ENCODE data around the gene ITGA1. TPM values are rescaled to one million over a fixed set of nuclear protein-coding genes. Genes with fewer than 3 reads are reported as not detected.
A peak's percentile ranks its signal among the peaks of the same experiment; 100 is the strongest.

ITGA1 gene
- total and polyA plus RNA-seq, 2 donors (not counting 1 experiment from before 2014, with no cell fraction given): 12.6 to 115 TPM

DNA sequence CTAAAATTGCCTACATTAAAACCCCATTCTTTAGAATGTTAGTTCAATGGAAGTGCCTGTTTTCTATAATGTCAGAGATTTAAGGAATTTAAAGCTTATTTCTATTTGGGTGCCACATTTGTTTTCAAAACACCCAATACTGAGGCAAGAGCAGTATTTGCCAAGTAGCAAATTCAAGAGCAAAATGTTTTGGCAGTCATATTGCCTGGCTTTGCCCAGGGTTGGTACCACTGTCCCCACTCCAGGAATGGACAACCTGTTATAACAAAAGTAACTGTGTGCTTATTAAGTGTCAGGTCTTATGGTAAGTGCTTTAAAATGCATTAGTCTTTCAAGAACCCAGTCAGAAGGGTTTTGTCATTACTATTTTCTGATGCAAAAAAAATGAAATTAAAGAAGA is 19.3 kb downstream of the ITGA1 start:
- Histone ChIP-seq H3K79me2 (ENCODE audit: control insufficient read depth, insufficient read depth, low read length) (peaks cover 58% of the 10 kb centered on the region), H3K4me3 (replicated peaks in 1 of 4; ENCODE audit: control extremely low read depth in 1 of 4, insufficient read depth in 1 of 4, low read depth in 3 of 4, low read length in 4 of 4) (no peak overlapping the region), H3K9me3 (ENCODE audit: control insufficient read depth, insufficient read depth, low read depth, low read length) (no peaks in the 10 kb centered on the region), H4K20me1 (ENCODE audit: control insufficient read depth, extremely low read depth, insufficient read depth, low read length) (peaks cover 2% of the 10 kb centered on the region), H3K27ac (ENCODE audit: insufficient read depth, low read length) (no peak overlapping the region), H3K4me1 (ENCODE audit: control insufficient read depth, extremely low read depth, insufficient read depth, low read length) (peaks cover 23% of the 10 kb centered on the region), H2AFZ (ENCODE audit: low read length) (no peak overlapping the region), H3K36me3 (ENCODE audit: control insufficient read depth, insufficient read depth, low read length) (no peaks in the 10 kb centered on the region), H3K4me2 (ENCODE audit: extremely low read depth, insufficient read depth, low read length) (no peak overlapping the region), H3K27me3 (ENCODE audit: control insufficient read depth, insufficient read depth, low read length) (no peaks in the 10 kb centered on the region), H3K9ac (ENCODE audit: insufficient read depth, low read length) (no peak overlapping the region)
- TF ChIP-seq, protein P1, sequence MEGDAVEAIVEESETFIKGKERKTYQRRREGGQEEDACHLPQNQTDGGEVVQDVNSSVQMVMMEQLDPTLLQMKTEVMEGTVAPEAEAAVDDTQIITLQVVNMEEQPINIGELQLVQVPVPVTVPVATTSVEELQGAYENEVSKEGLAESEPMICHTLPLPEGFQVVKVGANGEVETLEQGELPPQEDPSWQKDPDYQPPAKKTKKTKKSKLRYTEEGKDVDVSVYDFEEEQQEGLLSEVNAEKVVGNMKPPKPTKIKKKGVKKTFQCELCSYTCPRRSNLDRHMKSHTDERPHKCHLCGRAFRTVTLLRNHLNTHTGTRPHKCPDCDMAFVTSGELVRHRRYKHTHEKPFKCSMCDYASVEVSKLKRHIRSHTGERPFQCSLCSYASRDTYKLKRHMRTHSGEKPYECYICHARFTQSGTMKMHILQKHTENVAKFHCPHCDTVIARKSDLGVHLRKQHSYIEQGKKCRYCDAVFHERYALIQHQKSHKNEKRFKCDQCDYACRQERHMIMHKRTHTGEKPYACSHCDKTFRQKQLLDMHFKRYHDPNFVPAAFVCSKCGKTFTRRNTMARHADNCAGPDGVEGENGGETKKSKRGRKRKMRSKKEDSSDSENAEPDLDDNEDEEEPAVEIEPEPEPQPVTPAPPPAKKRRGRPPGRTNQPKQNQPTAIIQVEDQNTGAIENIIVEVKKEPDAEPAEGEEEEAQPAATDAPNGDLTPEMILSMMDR (conservative IDR thresholded peaks at IDR 0.05 in 1 of 2, IDR thresholded peaks at IDR 0.05 in 1 of 2; ENCODE audit: low read depth in 1 of 2, low read length in 2 of 2): no peak
- TF ChIP-seq EZH2 (IDR thresholded peaks at IDR 0.05; ENCODE audit: low read length, missing control alignments): no peak
- DNase-seq (ENCODE audit: low read depth in 2 of 2): no peak

DNA sequence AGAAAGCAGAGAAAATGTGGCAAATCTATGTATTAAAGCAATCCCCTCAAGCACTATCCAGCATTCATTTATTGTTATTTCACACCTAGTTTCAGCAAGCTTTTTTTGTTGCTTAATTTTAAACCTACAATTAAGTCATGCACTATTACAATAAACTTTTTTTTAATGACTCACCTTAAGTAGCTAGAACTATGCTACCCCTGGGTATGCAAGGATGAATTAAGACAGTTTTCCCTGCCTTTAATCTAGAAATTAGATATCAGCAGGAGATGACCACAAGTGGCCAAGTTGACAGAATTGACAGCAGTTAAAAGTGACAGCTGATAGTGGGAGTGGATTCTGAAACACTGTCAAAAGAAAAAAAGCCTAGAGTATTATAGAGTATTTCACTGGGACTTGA is 20.0 kb downstream of the ITGA1 start:
- Histone ChIP-seq H3K9ac (ENCODE audit: insufficient read depth, low read length) (no peak overlapping the region), H3K4me1 (ENCODE audit: control insufficient read depth, extremely low read depth, insufficient read depth, low read length) (peaks cover 23% of the 10 kb centered on the region)

DNA sequence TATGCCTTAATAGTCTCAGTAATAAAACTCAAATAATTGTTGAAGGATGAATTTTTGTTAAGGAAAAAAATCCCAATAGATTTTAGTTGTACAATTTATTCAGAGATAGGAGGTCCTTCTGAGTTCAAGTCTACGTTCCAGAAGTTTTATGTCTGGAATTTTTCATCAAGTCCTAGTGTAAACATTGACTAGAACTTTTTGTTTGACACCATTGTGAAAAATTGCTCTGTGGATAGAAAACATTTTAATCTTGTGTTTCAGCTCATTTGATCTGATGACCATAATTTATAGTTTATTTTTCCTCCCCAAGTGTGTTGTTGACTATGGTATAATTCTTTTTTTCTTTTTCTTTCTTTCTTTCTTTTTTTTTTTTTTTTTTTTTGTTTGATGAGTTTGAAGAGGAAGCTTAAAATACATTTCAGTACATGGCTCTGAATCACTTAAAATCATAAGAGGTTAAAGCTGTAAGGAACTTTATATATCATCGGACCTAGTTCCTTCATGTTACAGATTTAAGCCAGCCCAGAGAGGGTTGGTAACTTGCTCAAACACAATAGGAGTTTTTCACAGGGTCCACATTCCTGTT is 20.7 kb downstream of the ITGA1 start:
- TF ChIP-seq, protein P1 (conservative IDR thresholded peaks at IDR 0.05 in 1 of 2, IDR thresholded peaks at IDR 0.05 in 1 of 2; ENCODE audit: low read depth in 1 of 2, low read length in 2 of 2): no peak
- TF ChIP-seq EZH2 (IDR thresholded peaks at IDR 0.05; ENCODE audit: low read length, missing control alignments): no peak
- peaks cover 2% of the 10 kb centered on the region for H4K20me1 ChIP-seq (ENCODE audit: control insufficient read depth, extremely low read depth, insufficient read depth, low read length)
- H2AFZ ChIP-seq (ENCODE audit: low read length): no peak overlapping the region
- no peaks in the 10 kb centered on the region for H3K27me3 ChIP-seq (ENCODE audit: control insufficient read depth, insufficient read depth, low read length)
- H3K27ac ChIP-seq (ENCODE audit: insufficient read depth, low read length): peak overlapping the region; percentile 80
- no peak overlapping the region for H3K4me3 ChIP-seq (replicated peaks in 1 of 4; ENCODE audit: control extremely low read depth in 1 of 4, insufficient read depth in 1 of 4, low read depth in 3 of 4, low read length in 4 of 4)
- no peaks in the 10 kb centered on the region for H3K9me3 ChIP-seq (ENCODE audit: control insufficient read depth, insufficient read depth, low read depth, low read length)
- H3K9ac ChIP-seq (ENCODE audit: insufficient read depth, low read length): no peak overlapping the region
- DNase-seq (ENCODE audit: low read depth in 2 of 2): peak; percentile 51 to 66
- peaks cover 45% of the 10 kb centered on the region for H3K79me2 ChIP-seq (ENCODE audit: control insufficient read depth, insufficient read depth, low read length)
- H3K4me2 ChIP-seq (ENCODE audit: extremely low read depth, insufficient read depth, low read length): no peak overlapping the region
- H3K4me1 ChIP-seq (ENCODE audit: control insufficient read depth, extremely low read depth, insufficient read depth, low read length): peaks cover 23% of the 10 kb centered on the region
- H3K36me3 ChIP-seq (ENCODE audit: control insufficient read depth, insufficient read depth, low read length): no peaks in the 10 kb centered on the region

More for the DNA sequence above, 20.0 kb downstream of the ITGA1 start:
- no peak overlapping the region for H2AFZ ChIP-seq (ENCODE audit: low read length)
- peaks cover 52% of the 10 kb centered on the region for H3K79me2 ChIP-seq (ENCODE audit: control insufficient read depth, insufficient read depth, low read length)
- no peak for TF ChIP-seq EZH2 (IDR thresholded peaks at IDR 0.05; ENCODE audit: low read length, missing control alignments)
- TF ChIP-seq, protein P1 (conservative IDR thresholded peaks at IDR 0.05 in 1 of 2, IDR thresholded peaks at IDR 0.05 in 1 of 2; ENCODE audit: low read depth in 1 of 2, low read length in 2 of 2): no peak
- H3K4me3 ChIP-seq (replicated peaks in 1 of 4; ENCODE audit: control extremely low read depth in 1 of 4, insufficient read depth in 1 of 4, low read depth in 3 of 4, low read length in 4 of 4): no peak overlapping the region
- H4K20me1 ChIP-seq (ENCODE audit: control insufficient read depth, extremely low read depth, insufficient read depth, low read length): peaks cover 2% of the 10 kb centered on the region
- no peaks in the 10 kb centered on the region for H3K27me3 ChIP-seq (ENCODE audit: control insufficient read depth, insufficient read depth, low read length)
- H3K27ac ChIP-seq (ENCODE audit: insufficient read depth, low read length): no peak overlapping the region
- no peak overlapping the region for H3K4me2 ChIP-seq (ENCODE audit: extremely low read depth, insufficient read depth, low read length)
- DNase-seq (ENCODE audit: low read depth in 2 of 2): peak in 1 of 2 donors; percentile 25
- no peaks in the 10 kb centered on the region for H3K36me3 ChIP-seq (ENCODE audit: control insufficient read depth, insufficient read depth, low read length)
- H3K9me3 ChIP-seq (ENCODE audit: control insufficient read depth, insufficient read depth, low read depth, low read length): no peaks in the 10 kb centered on the region
